SK-N-SH (cell line): ENCODE data around the gene TNXB. TPM values are rescaled to one million over a fixed set of nuclear protein-coding genes. Genes with fewer than 3 reads are reported as not detected.

Experiments used
- CTCF ChIA-PET: fragments of 300-600, 350-600 bp; formaldehyde crosslinking; extraction: SDS; loops from one replicate; lab custom pipeline; 2021; lab: Yijun Ruan, JAX
- POLR2A ChIA-PET: fragments of 350-600 bp; sonication (Branson Sonifier 250); formaldehyde crosslinking; extraction: SDS; loops from one replicate; lab custom pipeline; 2020; ENCODE audit warnings: antibody characterized with exemption, inconsistent platforms; lab: Yijun Ruan, JAX
- DNase-seq: peaks from one replicate; pipeline ENCODE4 v3.0.0; 2012
- H2AFZ ChIP-seq: fragments of 200-600 bp; sonication (generic); 2 replicates; pipeline ENCODE4 v1.8.1; 2016; ENCODE audit warnings: antibody characterized with exemption, mild to moderate bottlenecking, low read depth
- H3F3A ChIP-seq: fragments of 200-600 bp; sonication (generic); replicated peaks from 2 replicates; pipeline ENCODE3; 2016; ENCODE audit warnings: antibody characterized with exemption, mild to moderate bottlenecking; ENCODE audit not compliant: insufficient read depth
- H3K27ac ChIP-seq, 2 experiments: fragments of 200-500 bp in 1 of 2; fragments of 200-600 bp in 1 of 2; sonication (Bioruptor generic) in 1 of 2; sonication (generic), shearing (Covaris generic) in 1 of 2; 2 replicates each; pipeline versions ENCODE4 v1.5.1 to v1.6.1; 2014 to 2016; ENCODE audit warnings: low read depth in 2 of 2, inconsistent platforms in 1 of 2, low read length in 1 of 2, mild to moderate bottlenecking in 1 of 2, mixed read lengths in 1 of 2
- H3K27me3 ChIP-seq: fragments of 200-600 bp; sonication (generic), shearing (Covaris generic); 2 replicates; pipeline ENCODE4 v1.6.1; 2016; ENCODE audit warnings: mixed run types; ENCODE audit not compliant: insufficient read depth
- H3K36me3 ChIP-seq, 2 experiments: fragments of 200-500 bp in 1 of 2; fragments of 200-600 bp in 1 of 2; sonication (Bioruptor generic) in 1 of 2; sonication (generic) in 1 of 2; replicated peaks in 1 of 2; 2 replicates each; pipeline versions ENCODE3 to v1.5.1; 2014 to 2016; ENCODE audit warnings: low read length in 1 of 2, mild to moderate bottlenecking in 1 of 2; ENCODE audit not compliant: insufficient read depth in 2 of 2, control insufficient read depth in 1 of 2
- H3K4me1 ChIP-seq, 2 experiments: fragments of 200-500 bp in 1 of 2; fragments of 200-600 bp in 1 of 2; sonication (Bioruptor generic) in 1 of 2; sonication (generic), shearing (Covaris generic) in 1 of 2; 2 replicates each; pipeline versions ENCODE4 v1.5.1 to v1.6.1; 2014 to 2016; ENCODE audit warnings: low read depth in 1 of 2, low read length in 1 of 2, mixed run types in 1 of 2; ENCODE audit not compliant: insufficient read depth in 2 of 2, control insufficient read depth in 1 of 2
- H3K4me2 ChIP-seq: fragments of 200-600 bp; sonication (generic), shearing (Covaris generic); 2 replicates; pipeline ENCODE4 v1.6.1; 2017; ENCODE audit warnings: mixed run types
- H3K4me3 ChIP-seq, 2 experiments: fragments of 200-500 bp in 1 of 2; fragments of 200-600 bp in 1 of 2; sonication (Bioruptor generic) in 1 of 2; sonication (generic), shearing (Covaris generic) in 1 of 2; 2 replicates each; pipeline versions ENCODE4 v1.5.1 to v1.8.1; 2014 to 2016; ENCODE audit warnings: low read depth in 2 of 2, inconsistent platforms in 1 of 2, low read length in 1 of 2, mild to moderate bottlenecking in 1 of 2, mixed read lengths in 1 of 2, moderate library complexity in 1 of 2
- H3K79me2 ChIP-seq: fragments of 200-600 bp; sonication (generic); 2 replicates; pipeline ENCODE4 v1.8.1; 2017; ENCODE audit warnings: mild to moderate bottlenecking; ENCODE audit not compliant: insufficient read depth
- H3K9ac ChIP-seq: fragments of 200-600 bp; sonication (generic); 2 replicates; pipeline ENCODE4 v1.6.1; 2017; ENCODE audit warnings: mixed run types
- H3K9me2 ChIP-seq: fragments of 200-600 bp; sonication (generic); 2 replicates; pipeline ENCODE4 v1.6.1; 2017; ENCODE audit warnings: mixed run types
- H3K9me3 ChIP-seq: fragments of 200-600 bp; sonication (generic); 2 replicates; pipeline ENCODE4 v1.6.1; 2017; ENCODE audit warnings: mixed run types, mild to moderate bottlenecking, moderate library complexity
- H4K20me1 ChIP-seq: fragments of 200-600 bp; sonication (generic); 2 replicates; pipeline ENCODE4 v1.6.1; 2017; ENCODE audit warnings: mild to moderate bottlenecking, mixed run types; ENCODE audit not compliant: insufficient read depth
- ELF1 ChIP-seq: IDR thresholded peaks from 2 replicates; pipeline ENCODE4 v1.4.0; 2012
- GABPA ChIP-seq: IDR thresholded peaks from 2 replicates; pipeline ENCODE4 v1.4.0; 2012; ENCODE audit warnings: low read depth, mild to moderate bottlenecking
- MXI1 ChIP-seq: IDR thresholded peaks from 2 replicates; pipeline ENCODE4 v1.6.1; 2012; ENCODE audit warnings: mild to moderate bottlenecking, low read depth, low read length, improper control_type of control experiment
- RAD21 ChIP-seq: IDR thresholded peaks from 2 replicates; pipeline ENCODE4 v1.6.1; 2012; ENCODE audit warnings: mild to moderate bottlenecking, low read length
- RFX5 ChIP-seq: IDR thresholded peaks from 2 replicates; pipeline ENCODE4 v1.6.1; 2012; ENCODE audit warnings: mild to moderate bottlenecking, improper control_type of control experiment, low read length
- RXRA ChIP-seq: IDR thresholded peaks from 2 replicates; pipeline ENCODE4 v1.4.0; 2012; ENCODE audit warnings: low read depth, mild to moderate bottlenecking, borderline replicate concordance
- SIN3A ChIP-seq: IDR thresholded peaks from 2 replicates; pipeline ENCODE4 v1.6.1; 2012; ENCODE audit warnings: low read depth, mild to moderate bottlenecking, low read length, moderate library complexity, borderline replicate concordance
- SMC3 ChIP-seq: IDR thresholded peaks from 2 replicates; pipeline ENCODE4 v1.6.1; 2012; ENCODE audit warnings: low read depth, low read length, improper control_type of control experiment
- WGBS: methylation state at CpG from one replicate; pipeline ENCODE4 v1.1.6; 2017; ENCODE audit warnings: low lambda C conversion rate; 5-methylcytosine and 5-hydroxymethylcytosine counted together
- polyA plus RNA-seq, 3 experiments: library from polyadenylated mRNA; depleted of rRNA; stranded (reverse); fragments of >200 nt; gene quantifications; 2 replicates each; pipeline ENCODE4 v1.2.3, GENCODE V29; 2012
- TF ChIP-seq, protein P1 (sequence below): fragments of 200-600 bp; sonication (generic); IDR thresholded peaks from 2 replicates; pipeline ENCODE4 v1.6.1; 2017; ENCODE audit warnings: antibody characterized with exemption, mild to moderate bottlenecking, moderate library complexity
- TF ChIP-seq, protein P2 (sequence below): fragments of 150-350 bp; IDR thresholded peaks from 2 replicates; pipeline ENCODE4 v1.6.1; 2017; ENCODE audit warnings: antibody characterized with exemption, low read length, low read depth, borderline replicate concordance
- TF ChIP-seq, protein P3 (sequence below): IDR thresholded peaks from 2 replicates; pipeline ENCODE4 v1.4.0; 2012; ENCODE audit warnings: low read depth, borderline replicate concordance

The TNXB gene
- polyA plus RNA-seq, 1 of the 3 experiments (the other 2 are of a cell fraction), result 0.48 TPM

DNA sequence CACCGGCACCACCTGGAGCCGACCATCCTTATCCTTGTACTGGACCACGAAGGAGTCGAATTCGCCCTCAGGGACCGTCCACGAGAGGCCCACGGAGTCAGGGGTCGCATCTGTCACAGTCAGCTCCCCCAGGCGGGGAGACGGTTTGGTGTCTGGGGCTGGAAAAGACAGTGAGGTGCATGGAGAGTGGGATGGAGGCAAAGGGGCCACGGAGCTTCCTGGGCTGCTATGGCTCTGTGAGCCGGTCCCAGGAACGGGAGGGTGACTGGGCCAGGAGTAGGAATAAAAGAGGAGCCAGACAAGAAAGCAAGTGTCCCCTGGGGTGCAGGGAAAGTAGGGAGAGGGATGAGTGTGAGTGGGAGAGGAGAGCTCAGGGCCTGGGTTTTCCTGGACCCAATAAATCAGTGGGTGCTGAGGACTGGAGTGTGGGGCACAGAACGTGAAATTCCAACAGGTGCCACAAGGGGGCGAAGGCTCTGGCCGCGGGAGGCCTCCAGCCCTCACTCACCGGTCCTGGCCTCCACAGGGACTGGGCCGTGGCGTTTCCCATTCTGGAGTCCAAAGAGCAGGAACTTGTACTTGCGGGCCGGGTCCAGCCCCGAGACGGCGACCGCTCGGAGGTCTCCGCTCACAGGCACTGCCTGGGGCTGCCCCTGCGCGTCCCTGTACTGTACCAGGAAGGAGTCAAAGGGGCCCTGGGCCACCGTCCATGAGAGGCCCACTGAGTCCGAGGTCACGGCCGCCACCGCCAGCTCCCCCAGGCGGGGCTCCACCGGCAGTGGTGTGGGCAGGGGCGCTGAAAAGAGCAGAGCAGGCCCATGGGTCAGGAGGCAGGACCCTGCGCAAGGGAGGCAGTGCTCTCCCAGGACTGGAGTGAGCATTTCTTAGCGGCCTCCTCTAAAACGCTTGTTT, 61.0 kb downstream of the TNXB start:
- no peak overlapping the region for H3K27ac ChIP-seq
- no peak overlapping the region for H2AFZ ChIP-seq
- peak; percentile 88 for DNase-seq
- H3K9me3 ChIP-seq, result no peaks in the 10 kb centered on the region
- WGBS, result 71% methylated on average over 15 of the region's 42 CpGs
- peaks cover 0 to 14% of the 10 kb centered on the region in 2 experiments; a peak in 2 of 4 replicates for H3K4me1 ChIP-seq
- no peaks in the 10 kb centered on the region for H3K9me2 ChIP-seq
- H3K4me3 ChIP-seq, result no peak overlapping the region; a peak in 1 of 4 replicates
- no peaks in the 10 kb centered on the region for H3K79me2 ChIP-seq
- POLR2A ChIA-PET, result no interaction called here
- no peaks in the 10 kb centered on the region for H3K36me3 ChIP-seq
- no peak overlapping the region for H3K9ac ChIP-seq
- no peaks in the 10 kb centered on the region for H3F3A ChIP-seq
- no peak overlapping the region for H3K4me2 ChIP-seq
- H4K20me1 ChIP-seq, result no peaks in the 10 kb centered on the region
- peaks cover 20% of the 10 kb centered on the region; the same call in 1 of the 2 replicates for H3K27me3 ChIP-seq
- TF ChIP-seq SIN3A (no peak), RXRA (no peak), RAD21 (peak; percentile 58), GABPA (no peak), RFX5 (no peak), SMC3 (peak; percentile 51), ELF1 (no peak), MXI1 (no peak)
- TF ChIP-seq, protein P1, sequence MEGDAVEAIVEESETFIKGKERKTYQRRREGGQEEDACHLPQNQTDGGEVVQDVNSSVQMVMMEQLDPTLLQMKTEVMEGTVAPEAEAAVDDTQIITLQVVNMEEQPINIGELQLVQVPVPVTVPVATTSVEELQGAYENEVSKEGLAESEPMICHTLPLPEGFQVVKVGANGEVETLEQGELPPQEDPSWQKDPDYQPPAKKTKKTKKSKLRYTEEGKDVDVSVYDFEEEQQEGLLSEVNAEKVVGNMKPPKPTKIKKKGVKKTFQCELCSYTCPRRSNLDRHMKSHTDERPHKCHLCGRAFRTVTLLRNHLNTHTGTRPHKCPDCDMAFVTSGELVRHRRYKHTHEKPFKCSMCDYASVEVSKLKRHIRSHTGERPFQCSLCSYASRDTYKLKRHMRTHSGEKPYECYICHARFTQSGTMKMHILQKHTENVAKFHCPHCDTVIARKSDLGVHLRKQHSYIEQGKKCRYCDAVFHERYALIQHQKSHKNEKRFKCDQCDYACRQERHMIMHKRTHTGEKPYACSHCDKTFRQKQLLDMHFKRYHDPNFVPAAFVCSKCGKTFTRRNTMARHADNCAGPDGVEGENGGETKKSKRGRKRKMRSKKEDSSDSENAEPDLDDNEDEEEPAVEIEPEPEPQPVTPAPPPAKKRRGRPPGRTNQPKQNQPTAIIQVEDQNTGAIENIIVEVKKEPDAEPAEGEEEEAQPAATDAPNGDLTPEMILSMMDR, result peak; percentile 73
- CTCF ChIA-PET, result interaction anchor here (0.5 to 1.9 kb wide), 29 partner anchors 9 to 916 kb away, joined by 3 to 13 read pairs (median 4); partner anchors contain the start of genes AGPAT1, CYP21A2, EHMT2 and SKIC2

DNA sequence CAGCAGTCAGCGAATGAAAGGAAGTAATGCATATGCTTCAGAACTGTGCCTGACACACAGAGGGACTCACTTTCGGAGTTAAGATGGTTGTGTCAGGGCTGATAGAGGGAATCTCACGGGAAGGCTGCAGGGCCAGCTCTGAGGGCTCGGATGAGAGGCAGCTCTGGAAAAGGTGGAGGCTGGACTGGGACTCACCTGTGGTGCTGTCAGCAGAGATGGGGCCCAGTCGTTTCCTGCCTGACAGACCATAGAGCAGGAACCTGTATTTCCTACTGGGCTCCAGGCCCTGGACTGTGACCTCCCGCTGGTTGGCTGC, 61.6 kb downstream of the TNXB start:
- Histone ChIP-seq H3K27ac (no peak overlapping the region), H3K4me2 (no peak overlapping the region), H2AFZ (no peak overlapping the region), H3K4me3 (no peak overlapping the region), H3F3A (no peaks in the 10 kb centered on the region), H4K20me1 (no peaks in the 10 kb centered on the region), H3K9me2 (no peaks in the 10 kb centered on the region), H3K9ac (no peak overlapping the region), H3K4me1 (peaks cover 0 to 14% of the 10 kb centered on the region in 2 experiments; a peak in 2 of 4 replicates), H3K36me3 (no peaks in the 10 kb centered on the region), H3K9me3 (no peaks in the 10 kb centered on the region), H3K79me2 (no peaks in the 10 kb centered on the region), H3K27me3 (peaks cover 14% of the 10 kb centered on the region; the same call in 1 of the 2 replicates)
- no peak for DNase-seq
- 92% methylated on average over 6 of the region's 6 CpGs for WGBS
- TF ChIP-seq, protein P2, sequence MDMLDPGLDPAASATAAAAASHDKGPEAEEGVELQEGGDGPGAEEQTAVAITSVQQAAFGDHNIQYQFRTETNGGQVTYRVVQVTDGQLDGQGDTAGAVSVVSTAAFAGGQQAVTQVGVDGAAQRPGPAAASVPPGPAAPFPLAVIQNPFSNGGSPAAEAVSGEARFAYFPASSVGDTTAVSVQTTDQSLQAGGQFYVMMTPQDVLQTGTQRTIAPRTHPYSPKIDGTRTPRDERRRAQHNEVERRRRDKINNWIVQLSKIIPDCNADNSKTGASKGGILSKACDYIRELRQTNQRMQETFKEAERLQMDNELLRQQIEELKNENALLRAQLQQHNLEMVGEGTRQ, result no peak
- TF ChIP-seq, protein P3, sequence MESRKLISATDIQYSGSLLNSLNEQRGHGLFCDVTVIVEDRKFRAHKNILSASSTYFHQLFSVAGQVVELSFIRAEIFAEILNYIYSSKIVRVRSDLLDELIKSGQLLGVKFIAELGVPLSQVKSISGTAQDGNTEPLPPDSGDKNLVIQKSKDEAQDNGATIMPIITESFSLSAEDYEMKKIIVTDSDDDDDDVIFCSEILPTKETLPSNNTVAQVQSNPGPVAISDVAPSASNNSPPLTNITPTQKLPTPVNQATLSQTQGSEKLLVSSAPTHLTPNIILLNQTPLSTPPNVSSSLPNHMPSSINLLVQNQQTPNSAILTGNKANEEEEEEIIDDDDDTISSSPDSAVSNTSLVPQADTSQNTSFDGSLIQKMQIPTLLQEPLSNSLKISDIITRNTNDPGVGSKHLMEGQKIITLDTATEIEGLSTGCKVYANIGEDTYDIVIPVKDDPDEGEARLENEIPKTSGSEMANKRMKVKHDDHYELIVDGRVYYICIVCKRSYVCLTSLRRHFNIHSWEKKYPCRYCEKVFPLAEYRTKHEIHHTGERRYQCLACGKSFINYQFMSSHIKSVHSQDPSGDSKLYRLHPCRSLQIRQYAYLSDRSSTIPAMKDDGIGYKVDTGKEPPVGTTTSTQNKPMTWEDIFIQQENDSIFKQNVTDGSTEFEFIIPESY, result no peak
- CTCF ChIA-PET, result interaction anchor here (0.7 to 1.9 kb wide), 20 partner anchors 9 to 915 kb away, joined by 3 to 13 read pairs (median 4); partner anchors contain the start of genes AGPAT1, CYP21A2 and EHMT2
- POLR2A ChIA-PET, result no interaction called here
